MV-4-11 (cell line): ENCODE measurements around the gene NDUFV1.

ENCODE experiments used
- DNase-seq: peaks from one replicate; lab custom pipeline; 2025; lab: John Stamatoyannopoulos, UW

The NDUFV1 gene

GRCh38 chr11:67640758-67641337 lies 34.1 kb downstream of the NDUFV1 start:
- DNase-seq = no peak

- DNase-seq = no peak
These were observed 34.8 kb downstream of the NDUFV1 start for GRCh38 chr11:67641338-67642172.

- no peak for DNase-seq
These were observed 35.7 kb downstream of the NDUFV1 start for GRCh38 chr11:67642173-67643120.

- peak; percentile 12 for DNase-seq
These were observed 37.3 kb downstream of the NDUFV1 start for GRCh38 chr11:67644042-67644441.

GRCh38 chr11:67644472-67645418 lies 38.0 kb downstream of the NDUFV1 start:
- no peak for DNase-seq

- DNase-seq = no peak
These were observed 39.1 kb downstream of the NDUFV1 start for GRCh38 chr11:67645521-67646461.

GRCh38 chr11:67646535-67647336 lies 40.0 kb downstream of the NDUFV1 start:
- peak; percentile 72 for DNase-seq

- DNase-seq = no peak
These were observed 40.7 kb downstream of the NDUFV1 start for GRCh38 chr11:67647471-67647870.

GRCh38 chr11:67648140-67648795 lies 41.5 kb downstream of the NDUFV1 start:
- peak; percentile 40 for DNase-seq

GRCh38 chr11:67648796-67649613 lies 42.3 kb downstream of the NDUFV1 start:
- peak; percentile 93 for DNase-seq

- no peak for DNase-seq
These were observed 43.1 kb downstream of the NDUFV1 start for GRCh38 chr11:67649634-67650510.

GRCh38 chr11:67651976-67652781 lies 45.4 kb downstream of the NDUFV1 start:
- no peak for DNase-seq

- DNase-seq = peak; percentile 61
These were observed 46.5 kb downstream of the NDUFV1 start for GRCh38 chr11:67652965-67653845.

- no peak for DNase-seq
These were observed 47.5 kb downstream of the NDUFV1 start for GRCh38 chr11:67654225-67654624.
